ENCODE measurements around the gene GLT6D1.

The GLT6D1 gene

DNA sequence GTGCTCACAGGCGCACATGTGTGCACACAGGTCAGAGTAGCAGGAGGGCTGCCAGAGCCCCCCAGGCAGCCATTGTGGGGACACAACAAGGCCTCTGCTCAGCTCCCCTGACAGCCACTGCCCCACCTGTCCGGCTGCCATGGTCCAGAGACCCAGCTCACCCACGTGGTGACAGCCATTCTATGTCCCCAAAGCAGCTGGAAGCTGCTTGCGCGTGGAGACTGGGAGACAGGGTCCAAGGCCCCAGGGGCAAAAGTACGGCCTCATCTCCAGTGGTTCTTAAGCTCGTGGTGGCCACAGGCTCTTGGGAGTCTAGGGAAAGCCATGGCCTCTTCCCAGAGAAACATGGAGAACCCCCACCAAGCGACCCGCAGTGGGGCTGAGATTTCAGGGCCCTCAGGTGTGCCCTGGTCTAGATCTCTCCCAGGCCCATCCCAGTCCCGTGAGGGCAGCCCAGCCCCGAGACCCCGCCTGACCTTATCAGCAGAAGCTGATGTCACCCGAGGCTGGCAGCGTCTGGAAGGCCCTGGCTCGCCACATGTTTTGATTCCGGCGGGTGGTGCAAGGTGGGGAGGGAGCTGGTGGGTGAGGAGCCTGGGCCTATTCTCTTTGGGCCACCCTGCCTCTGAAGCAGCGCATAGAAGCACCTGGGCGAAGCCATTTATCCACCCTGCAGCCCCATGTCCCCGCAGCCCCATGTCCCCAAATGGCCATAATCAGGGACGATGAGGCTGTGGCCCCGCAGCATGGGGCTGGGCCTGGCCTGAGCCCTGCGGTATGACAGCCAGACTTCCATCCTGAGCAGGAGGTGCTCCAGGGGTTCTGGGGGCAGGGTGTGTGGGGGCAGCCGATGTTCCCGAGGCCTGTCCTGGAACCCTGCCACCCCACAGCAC, 31.7 kb downstream of the GLT6D1 start:
- no peak for DNase-seq

DNA sequence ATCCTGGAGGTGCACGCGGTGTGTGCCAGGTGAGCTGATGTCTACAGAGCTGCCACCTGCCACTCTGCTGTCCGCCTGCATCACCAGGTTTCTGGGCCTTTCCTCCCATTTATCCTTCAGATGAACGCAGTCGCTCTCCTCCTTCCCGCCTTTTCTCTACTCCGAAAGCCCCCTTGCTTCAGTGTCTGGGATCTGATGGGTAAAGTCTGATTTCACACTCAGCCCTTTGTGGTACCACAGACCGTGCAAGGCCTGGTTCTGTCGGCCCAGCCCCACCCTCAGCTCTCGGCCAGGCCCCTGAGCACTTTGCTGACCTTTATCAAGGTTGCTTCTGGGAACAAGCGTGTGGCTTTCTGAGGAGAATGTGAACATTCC, 32.5 kb downstream of the GLT6D1 start:
- DNase-seq = no peak

DNA sequence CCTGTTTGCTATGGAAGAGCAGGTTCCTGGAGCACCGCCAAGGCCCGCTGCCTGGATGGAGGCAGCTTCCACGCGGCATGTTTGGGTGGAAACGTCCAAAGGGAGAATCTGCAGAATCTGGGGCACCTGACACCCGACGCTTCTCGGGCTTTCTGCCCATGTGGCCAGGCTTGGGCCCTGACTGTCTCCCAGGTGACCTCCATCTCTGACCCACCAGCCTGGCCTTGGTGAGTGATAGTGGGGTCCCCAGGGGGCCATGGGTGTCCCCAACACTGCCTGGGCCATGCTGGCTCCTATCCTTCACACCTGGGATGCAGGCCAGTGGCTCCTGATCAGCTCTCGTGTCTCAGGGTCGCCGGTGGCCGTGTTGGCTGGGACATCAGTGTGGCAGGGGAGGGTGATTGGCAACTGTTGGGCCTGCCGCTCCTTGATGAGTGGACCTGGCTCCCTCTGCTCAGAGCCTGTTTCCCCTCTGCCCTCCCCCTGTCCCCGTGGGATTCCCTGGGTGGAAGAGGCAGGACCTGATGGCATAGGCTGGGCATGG, 34.0 kb downstream of the GLT6D1 start:
- DNase-seq = peak; percentile 30

DNA sequence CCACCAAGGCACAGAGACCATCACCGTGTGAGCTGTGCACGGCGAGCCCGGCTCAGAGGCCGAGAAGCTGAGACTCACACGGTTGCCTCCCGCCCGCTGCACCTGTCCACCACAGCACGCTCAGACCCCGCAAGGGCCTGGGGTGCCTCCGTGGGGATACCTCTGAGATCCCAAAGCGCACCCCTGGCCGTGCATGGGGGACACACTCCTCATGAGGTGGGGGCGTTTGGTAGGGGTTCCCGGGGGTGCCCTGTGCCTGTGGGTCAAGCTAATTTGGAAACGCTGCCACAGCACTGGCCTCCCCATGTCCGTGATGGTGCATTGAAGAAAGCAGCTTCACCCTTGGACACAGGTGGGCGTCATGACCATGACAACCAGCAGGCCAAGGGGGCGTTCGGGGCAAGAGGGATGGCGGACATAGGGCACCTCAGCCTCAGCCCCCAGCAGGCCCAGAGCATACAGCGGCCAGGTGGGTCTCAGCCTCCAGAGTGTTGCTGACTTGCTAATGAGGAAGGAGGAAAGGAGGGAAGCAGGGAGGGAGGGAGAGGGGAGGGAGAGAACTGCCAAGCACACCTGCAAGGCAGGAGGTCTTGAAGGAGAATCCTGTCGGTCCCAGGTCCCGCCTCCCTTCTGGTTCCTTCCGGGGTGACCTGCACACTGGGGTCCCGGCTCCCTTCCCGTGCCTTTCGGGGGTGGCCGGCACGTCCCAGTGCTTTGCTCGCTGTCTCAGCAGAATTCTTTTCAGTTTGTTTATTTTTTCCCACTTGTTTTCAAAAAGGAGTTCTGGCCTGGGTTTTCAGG, 34.7 kb downstream of the GLT6D1 start:
- peak; percentile 35 for DNase-seq

DNA sequence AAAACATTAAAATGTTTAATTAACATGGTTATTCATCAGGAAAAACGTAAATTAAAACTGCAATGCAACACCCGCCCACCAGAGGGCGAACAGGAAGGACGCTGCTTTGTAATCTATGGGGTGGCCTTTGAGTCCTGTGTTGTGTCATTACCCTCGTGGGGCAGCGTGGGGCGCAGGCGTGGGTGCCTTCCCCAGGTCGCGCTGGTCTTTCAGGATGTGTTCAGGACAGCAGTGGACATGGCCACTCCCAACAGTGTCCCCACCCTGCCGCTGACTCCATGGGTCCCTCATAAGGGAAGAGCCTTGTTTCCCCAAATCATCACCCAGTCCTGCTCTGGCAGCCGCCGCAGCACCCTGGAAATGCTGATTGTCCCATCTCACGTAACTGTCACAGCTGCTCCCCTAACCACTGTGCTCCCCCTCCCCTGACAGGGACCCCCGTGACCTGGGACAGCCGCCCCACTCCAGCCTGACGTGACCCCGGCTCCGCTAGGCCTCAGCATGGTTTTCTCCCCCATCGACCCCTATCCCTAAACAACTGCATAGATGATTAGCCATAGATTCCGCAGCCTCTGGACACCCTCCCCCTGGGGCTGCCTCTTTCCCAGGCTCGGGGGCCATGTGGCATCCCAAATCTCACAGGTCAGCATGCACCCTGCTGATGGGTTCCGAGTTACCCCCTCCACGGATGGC, 36.4 kb downstream of the GLT6D1 start:
- peak; percentile 1 for DNase-seq

DNA sequence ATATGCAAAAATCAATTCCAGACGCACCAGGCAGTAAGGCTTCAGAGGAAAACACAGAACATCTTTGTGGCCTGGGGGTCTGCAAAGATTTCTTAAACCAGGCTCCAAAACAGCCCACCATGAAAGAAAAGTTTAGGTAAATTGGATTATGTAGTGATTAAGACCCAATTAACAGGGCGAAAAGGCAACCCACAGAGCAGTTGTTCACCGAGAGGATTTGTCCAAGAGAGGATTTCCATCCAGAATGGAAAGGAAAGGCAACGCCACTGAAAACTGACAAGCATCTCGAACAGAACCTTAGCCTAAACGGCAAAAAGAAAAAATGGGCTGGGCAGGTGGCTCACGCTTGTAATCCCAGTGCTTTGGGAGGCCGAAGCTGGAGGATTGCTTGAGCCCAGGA, 37.4 kb downstream of the GLT6D1 start:
- DNase-seq = no peak

DNA sequence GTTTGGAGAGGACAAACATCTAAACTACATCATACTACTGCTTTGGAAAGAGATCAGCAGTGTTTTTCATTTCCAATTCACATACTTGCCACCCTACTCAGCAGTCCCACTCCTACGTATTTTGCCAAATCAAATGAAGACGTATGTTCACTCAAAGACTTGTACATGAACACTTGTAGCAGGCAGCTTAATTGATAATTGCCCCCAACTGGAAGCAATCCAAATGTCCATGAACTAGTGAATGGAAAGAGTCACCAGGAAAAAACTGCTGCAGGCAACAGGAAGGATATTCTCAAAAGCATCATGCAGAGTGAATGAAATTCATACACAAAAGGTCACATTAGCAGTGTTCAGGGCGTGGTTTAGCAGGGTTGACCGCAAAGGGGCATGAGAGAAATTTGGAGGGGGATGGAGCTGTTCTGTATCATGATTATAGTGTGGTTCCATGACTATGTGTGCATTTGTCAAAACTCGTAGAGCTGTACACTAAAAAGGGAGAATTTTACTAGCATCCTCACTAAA, 39.0 kb downstream of the GLT6D1 start:
- DNase-seq = no peak

DNA sequence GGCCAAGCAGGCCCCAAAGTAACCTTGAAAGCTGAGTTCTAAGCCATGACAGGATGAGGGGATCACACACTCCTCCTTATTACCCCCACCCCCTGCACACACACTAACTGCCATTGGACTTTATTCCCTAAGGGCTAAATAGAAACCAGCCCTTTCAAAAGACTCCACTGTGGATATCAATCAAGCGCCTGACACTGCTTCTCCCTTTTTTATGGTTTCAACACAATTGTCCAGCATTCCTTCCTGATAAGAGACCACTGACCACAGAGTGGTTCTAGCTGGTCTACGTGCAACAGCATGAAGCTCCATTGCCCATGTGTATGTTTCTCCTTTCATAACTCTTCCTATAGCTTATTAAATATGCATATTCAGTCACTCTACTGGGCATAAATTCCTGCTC, 43.1 kb downstream of the GLT6D1 start:
- no peak for DNase-seq

DNA sequence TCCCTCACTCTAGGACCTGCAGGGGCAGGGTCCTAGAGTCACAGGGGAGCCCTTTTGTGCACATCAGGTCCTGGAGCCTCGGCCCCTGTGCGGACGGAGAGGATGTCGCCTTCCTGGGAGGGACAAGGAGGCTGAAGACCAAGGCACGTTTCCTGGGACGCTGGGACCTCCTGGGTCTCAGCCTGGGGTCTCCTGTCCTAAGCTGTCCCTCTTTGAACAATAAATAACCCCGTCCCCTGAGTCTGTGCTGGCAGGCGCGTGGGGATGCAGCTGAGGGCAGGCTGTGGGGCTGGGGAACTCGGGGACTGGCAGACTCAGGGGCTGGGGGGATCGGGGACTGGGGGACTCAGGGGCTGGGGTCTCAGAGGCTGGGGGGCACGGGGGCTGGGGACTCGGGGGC, 46.7 kb downstream of the GLT6D1 start:
- no peak for DNase-seq

DNA sequence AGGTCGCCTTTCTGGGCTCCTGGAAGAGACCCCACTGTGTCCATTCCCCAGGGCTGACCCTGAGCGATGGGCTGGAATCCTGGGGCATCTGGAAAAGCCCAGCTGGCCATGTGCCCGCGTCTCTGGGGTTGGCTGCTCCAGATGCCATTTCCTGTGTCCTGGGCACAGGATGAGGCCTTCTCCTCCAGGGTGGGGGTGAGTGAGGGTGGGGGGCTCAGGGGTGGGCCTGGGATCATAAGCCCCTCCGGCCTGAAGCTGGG, 47.1 kb downstream of the GLT6D1 start:
- DNase-seq = no peak

DNA sequence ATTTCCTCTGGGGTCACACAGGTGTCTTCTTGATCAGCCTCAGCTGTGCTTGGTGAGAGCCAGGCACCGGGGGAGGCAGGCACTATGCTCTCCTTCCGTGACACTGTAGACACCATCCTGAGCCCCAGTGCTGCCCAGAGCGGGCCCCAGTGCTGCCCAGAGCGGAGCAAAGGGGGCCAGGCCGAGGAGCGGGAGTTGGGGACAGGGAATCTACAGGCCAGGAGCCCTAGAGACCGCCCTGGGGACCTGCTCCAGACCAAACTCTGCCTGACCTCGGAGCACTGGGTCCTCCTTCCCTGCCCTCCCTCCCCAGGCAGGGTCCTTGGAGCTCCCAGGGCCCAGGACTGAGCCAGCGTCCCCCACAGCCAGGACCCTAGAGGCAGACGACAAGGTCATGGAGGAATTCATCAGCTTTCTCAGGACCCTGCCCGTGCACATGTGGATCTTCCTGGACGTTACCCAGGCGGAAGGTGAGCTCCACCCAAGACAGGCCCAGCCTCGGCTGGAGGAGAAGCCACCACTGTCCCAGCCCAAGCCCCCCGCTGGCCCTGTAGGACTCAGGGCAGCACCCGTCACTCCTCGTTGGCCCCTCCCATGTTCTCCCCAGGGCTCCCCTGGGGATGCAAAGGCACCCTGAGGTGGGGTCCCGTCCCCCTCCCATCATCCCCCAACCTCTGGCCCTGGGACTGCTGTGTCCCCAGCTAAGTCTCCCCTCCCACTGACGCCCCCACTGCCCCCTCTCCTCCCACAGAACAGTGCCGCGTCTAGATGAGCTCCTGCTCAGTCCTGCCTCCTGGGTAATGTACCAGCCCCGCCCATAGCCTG, 47.6 kb downstream of the GLT6D1 start:
- no peak for DNase-seq

DNA sequence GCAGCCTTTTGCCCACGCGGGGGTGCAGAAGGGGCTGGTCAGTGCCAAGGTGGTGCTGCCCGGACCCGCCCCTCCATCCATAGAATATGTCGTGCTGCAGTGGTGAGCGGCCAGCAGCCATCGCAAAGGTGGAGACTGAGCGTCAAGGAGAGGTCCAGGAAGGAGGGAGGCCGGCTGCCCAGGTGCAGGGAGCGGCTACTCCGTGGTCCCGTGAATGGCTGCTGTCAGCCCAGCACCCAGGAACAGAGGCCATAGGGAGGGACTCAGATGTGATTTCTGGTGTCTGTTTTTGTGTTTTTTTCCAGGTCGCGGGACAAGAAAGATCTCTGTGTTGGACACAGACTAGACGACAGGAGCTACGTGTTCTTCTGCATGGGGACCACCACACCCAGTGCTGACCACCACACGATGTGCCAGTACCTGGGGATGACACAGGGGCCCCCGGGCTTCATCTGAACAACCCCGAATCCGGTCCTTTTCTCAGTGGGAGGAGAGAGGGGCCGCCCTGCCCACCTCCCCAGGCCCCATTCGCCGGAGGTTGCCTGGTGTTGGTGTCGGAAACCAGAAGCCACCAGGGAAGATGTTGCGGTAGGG, 48.8 kb downstream of the GLT6D1 start:
- no peak for DNase-seq

DNA sequence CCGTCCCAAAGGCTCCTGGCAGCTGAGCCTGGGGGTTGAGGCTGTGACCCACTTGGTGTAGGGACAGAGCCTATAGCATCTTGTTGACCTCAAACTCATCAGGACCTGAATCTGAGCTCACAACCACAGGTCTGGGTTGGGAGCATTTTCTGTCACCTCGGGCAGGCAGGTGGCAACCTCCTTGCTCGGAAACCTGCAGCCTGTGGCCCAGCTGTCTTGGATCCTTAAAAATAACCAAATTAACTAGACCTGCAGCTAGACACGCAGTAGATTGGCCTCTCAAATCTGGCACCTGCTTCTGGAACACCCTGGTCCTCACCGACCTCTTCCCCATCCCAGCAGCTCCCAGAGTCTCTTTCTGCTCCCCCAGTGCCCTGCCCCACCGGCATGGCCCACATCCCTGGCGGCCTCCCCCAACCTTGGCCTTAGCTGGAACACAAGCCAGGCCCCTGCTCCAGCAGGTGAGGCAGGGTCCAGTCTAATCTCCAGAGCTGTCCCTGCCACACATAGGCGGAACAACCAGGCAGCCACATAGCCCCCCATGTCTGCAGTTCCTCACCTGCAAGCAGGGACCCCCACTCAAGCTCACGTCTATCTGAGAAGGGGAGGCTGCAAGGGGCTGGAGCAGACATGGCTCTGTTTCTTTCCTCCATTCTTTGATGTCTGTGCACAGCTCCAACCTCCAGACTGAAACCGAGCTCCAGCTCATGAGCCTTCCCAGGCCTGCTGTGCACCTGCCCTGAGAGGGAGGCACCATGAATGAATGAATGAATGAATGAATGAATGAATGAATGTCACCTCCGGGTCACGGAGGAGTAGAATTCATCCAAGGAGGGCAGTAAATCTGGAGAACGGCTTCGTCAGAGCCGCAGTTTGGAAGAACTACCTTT, 49.5 kb downstream of the GLT6D1 start:
- DNase-seq = no peak

DNA sequence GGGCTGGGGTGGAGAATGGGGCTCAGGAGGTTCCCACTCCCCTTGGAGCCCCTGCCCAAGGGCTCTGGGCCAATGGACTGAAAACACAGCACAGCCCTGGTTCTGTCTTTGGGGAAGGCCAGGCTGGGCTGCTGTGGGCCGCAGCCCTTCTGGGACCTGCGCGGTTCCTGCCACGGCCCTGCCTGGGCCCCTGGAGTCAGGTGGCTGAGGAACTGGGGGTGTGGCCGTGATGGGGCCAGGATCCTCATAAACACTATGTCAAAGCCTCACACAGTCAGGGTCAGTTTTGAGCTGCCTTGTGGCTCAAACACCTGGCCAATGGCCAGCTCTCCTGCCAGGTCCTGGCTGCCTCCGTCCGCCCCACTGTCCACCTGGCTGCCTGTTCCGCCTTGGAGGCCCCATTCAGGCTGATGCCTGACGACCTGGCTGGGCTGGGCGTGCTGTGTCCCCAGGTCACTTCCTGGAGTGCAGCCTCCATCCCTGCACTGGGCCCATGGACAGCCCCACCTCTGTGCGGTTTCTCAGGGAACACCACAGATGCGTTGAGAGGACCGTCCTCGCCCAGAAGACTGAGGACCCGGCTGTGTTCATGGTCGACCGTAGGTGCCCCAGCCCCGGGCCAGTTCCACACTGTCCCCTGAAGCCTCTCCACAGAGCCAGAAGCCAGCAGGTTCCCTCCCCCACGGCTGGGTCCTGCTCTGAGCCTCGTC, 50.3 kb downstream of the GLT6D1 start:
- DNase-seq = no peak

DNA sequence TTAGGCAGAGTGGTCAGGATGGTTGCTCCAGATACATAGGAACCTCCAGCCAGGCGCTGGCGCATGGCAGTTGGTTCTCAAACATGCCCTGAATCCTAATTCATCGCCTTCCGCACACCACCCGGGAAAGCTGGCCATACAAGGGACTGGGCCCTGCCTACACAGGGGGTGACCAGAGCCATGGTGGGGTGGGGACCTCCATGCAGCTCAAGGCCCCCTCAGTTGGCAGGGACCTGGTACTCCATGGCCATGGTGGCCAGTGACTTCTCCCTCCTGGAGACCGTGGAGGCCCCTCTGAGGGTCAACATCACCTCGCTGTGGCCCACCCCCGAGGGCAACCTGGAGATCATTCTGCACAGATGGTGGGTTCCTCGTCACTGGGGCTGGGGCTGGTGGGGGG, 51.0 kb downstream of the GLT6D1 start:
- DNase-seq = no peak

DNA sequence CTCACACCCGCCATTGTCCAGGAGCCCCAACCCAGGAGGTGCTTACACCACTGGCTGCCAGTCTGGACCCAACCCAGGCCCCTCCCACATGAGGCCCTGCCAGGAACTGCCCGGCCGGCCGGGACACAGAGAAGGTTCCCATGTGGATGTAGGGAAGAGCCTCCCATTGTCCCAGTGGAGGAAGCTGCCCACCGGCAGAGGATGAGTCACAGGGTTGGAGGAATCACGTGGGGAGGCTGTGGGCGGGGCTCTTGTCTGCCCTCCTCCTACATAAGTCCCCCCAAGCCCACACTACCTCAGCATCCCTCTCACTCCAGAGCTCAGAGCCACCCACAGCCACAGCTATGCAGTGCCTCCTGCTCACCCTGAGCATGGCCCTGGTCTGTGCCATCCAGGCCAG, 51.7 kb downstream of the GLT6D1 start:
- no peak for DNase-seq

DNA sequence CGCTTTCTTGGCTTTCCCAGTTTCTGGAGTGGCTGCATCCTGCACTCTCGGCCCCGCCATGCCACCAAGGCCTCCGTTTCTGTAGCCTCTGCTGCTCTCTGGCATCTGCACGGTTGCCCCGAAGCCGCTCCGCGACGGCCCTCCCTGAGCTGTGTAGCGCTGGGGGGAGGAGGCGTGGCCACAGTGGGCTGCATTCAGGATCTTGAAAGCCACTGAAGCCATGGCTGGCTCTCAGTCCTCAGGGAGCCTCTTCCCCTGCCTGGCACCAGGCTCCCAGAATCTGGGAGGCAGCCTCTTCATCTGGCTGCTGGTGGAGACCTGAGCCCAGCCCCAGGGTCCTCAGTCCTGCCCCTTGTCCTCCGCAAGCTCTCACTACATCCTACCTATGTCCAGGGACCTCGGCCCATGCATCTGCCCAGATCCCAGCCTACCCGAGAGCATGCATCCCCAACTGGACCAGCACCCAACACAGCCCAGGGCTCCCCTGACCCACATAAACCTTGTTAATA, 52.7 kb downstream of the GLT6D1 start:
- no peak for DNase-seq

DNA sequence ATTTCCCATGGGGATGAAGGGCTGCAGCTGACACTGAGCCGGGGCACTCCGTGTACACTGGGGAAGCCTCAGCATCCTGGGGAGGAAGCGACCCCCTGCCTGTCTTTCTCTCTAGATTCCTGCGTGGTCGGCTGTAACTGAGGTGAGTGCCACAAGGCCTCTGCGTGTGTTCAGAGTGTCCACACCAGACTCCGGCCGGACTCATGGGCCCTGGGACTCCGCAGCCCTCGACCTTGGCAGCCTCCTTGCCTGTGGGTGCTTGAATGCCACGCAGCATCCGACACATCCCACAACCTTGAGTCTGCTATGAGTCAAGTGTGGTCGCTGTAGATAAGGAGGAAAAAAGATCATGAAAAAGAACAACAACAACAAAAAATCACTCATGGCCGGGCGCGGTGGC, 54.4 kb downstream of the GLT6D1 start:
- no peak for DNase-seq

DNA sequence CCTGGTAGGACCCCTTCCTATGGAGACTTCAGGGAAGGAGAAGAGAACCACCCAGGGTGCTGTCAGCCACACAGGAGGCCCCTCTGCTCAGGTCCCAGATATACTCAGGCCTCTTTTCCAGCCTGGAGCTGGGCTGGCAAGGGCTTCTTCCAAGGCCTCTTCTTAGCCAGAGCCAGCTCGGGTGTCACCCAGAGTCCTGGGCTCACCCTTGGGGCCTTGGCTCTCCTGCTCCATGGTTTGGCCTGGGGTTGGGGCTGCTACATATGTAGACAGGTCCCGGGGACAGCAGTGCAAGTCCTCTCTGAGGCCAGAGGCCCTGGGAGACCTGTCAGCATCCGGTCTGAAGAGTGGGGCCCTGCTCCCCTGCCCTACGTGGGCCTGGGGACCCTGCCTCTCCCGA, 55.0 kb downstream of the GLT6D1 start:
- DNase-seq = no peak

DNA sequence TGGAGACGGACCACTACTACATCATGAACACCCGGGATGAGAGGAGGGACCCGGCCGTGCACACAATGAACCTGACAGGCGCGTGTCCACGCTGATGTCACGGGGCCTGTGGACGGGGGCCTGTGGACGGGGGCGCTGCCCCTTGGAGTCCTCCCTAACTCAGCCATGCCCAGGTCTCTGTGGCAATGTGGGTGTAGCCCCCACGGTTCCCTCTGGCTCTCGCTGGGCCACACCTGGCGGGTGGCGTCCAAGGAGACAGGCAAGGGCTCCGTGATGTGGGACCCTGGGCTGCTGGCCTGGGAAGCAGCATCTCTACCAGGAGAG, 55.7 kb downstream of the GLT6D1 start:
- DNase-seq = no peak

All from NCI-H2029 (cell line).